Stimulated activated CD4-positive, alpha-beta T cell treated with anti-CD3 and anti-CD28 coated beads, Interleukin-15, amount 100 ng/mL, for 1 hour (primary cell): ENCODE results near the gene SERTAD2.

Source experiments
- DNase-seq, 2 donors: peaks; one replicate each; pipeline ENCODE4 v3.0.0-alpha.2; 2020; ENCODE audit warnings: low read depth in 1 of 2, low spot score in 1 of 2

SERTAD2 gene

GRCh38 chr2:64649626-64650025 is 4.1 kb downstream of the SERTAD2 start:
- no peak for DNase-seq

- no peak for DNase-seq
Measured at GRCh38 chr2:64649013-64649484, 4.7 kb downstream of the SERTAD2 start.

- DNase-seq = peak; percentile 74 to 88
Measured at GRCh38 chr2:64646007-64646880, 7.5 kb downstream of the SERTAD2 start.

- DNase-seq = no peak
Measured at GRCh38 chr2:64644458-64645382, 9.0 kb downstream of the SERTAD2 start.

GRCh38 chr2:64643838-64644457 is 9.8 kb downstream of the SERTAD2 start:
- no peak for DNase-seq

GRCh38 chr2:64641599-64641998 is 12.1 kb downstream of the SERTAD2 start:
- no peak for DNase-seq

- DNase-seq = no peak
Measured at GRCh38 chr2:64640153-64641044, 13.3 kb downstream of the SERTAD2 start.

- DNase-seq = no peak
Measured at GRCh38 chr2:64639691-64640090, 14.0 kb downstream of the SERTAD2 start.

GRCh38 chr2:64638502-64639120 is 15.1 kb downstream of the SERTAD2 start:
- DNase-seq = no peak

GRCh38 chr2:64637931-64638330 is 15.8 kb downstream of the SERTAD2 start:
- DNase-seq = no peak

- no peak for DNase-seq
Measured at GRCh38 chr2:64637000-64637635, 16.6 kb downstream of the SERTAD2 start.

- DNase-seq = no peak
Measured at GRCh38 chr2:64635976-64636911, 17.5 kb downstream of the SERTAD2 start.

- no peak for DNase-seq
Measured at GRCh38 chr2:64634345-64635267, 19.1 kb downstream of the SERTAD2 start.

- no peak for DNase-seq
Measured at GRCh38 chr2:64632835-64633819, 20.6 kb downstream of the SERTAD2 start.

GRCh38 chr2:64631771-64632170 is 21.9 kb downstream of the SERTAD2 start:
- no peak for DNase-seq

GRCh38 chr2:64630752-64631151 is 23.0 kb downstream of the SERTAD2 start:
- no peak for DNase-seq
